Breast epithelium (tissue), 4 donors: ENCODE measurements around the gene ACVR1. TPM values are rescaled to one million over a fixed set of nuclear protein-coding genes. Genes with fewer than 3 reads are reported as not detected.

Experiments used
- DNase-seq, 2 donors: peaks; one replicate each; pipeline ENCODE4 v3.0.0-alpha.2; 2019; ENCODE audit warnings: low spot score in 2 of 2
- H3K27ac ChIP-seq, 2 donors: fragments of 200-600 bp; sonication (generic) in 1 of 2; one replicate each; pipeline ENCODE4 v1.5.1; 2016 to 2019; ENCODE audit warnings: mild to moderate bottlenecking in 1 of 2
- H3K27me3 ChIP-seq, 2 donors: fragments of 200-600 bp; sonication (generic) in 1 of 2; one replicate each; pipeline versions ENCODE4 v1.5.1 to v1.6.0; 2017 to 2019; ENCODE audit warnings: control low read depth in 1 of 2, mild to moderate bottlenecking in 1 of 2
- H3K36me3 ChIP-seq: fragments of 200-600 bp; one replicate; pipeline ENCODE4 v1.5.1; 2019
- H3K4me1 ChIP-seq, 2 donors: fragments of 200-600 bp; sonication (generic); one replicate each; pipeline ENCODE4 v1.5.1; 2016 to 2019; ENCODE audit warnings: control low read depth in 1 of 2
- H3K4me3 ChIP-seq, 3 donors: fragments of 200-600 bp; sonication (generic); 1 replicate in 2 of 3; 2 replicates in 1 of 3; pipeline ENCODE4 v1.5.1; 2016 to 2019; ENCODE audit warnings: mild to moderate bottlenecking in 3 of 3, moderate library complexity in 2 of 3
- H3K9me3 ChIP-seq, 2 donors: fragments of 200-600 bp; sonication (generic) in 1 of 2; one replicate each; pipeline ENCODE4 v1.5.1; 2016 to 2019; ENCODE audit warnings: control low read depth in 1 of 2
- CTCF ChIP-seq, 3 donors: fragments of 450-650 bp; IDR thresholded peaks; one replicate each; pipeline ENCODE4 v1.5.1; 2016 to 2017; ENCODE audit warnings: antibody characterized with exemption in 3 of 3, mild to moderate bottlenecking in 3 of 3, moderate library complexity in 3 of 3
- POLR2A ChIP-seq: fragments of 450-650 bp; IDR thresholded peaks from one replicate; pipeline ENCODE4 v1.6.1; 2016; ENCODE audit warnings: antibody characterized with exemption, mild to moderate bottlenecking, moderate library complexity
- POLR2AphosphoS5 ChIP-seq, 3 donors: sonication (generic); formaldehyde crosslinking; IDR thresholded peaks; one replicate each; pipeline ENCODE4 v1.6.1; 2017; ENCODE audit warnings: antibody characterized with exemption in 3 of 3
- intact Hi-C: fragments of 100-400 bp; cut with DNase I; formaldehyde crosslinking; loops from one replicate; pipeline ENCODE4 v1.15.1; 2023; ENCODE audit warnings: low total_unique reads
- total RNA-seq, 3 donors: library from RNA; depleted of rRNA; stranded (reverse); fragments of >200 nt; gene quantifications; one replicate each; pipeline ENCODE4 v1.1.0, GENCODE V29; 2016

ACVR1 gene
- total RNA-seq, 3 donors from 2014 or later = 31.5 to 45.4 (median 32.8) TPM

- Histone ChIP-seq H3K27ac (peak overlapping the region; percentile 69 to 82), H3K4me3 (peak overlapping the region; percentile 10 to 46 (median 25)), H3K4me1 (peaks cover 0 to 27% of the 10 kb centered on the region in 2 donors), H3K9me3 (no peaks in the 10 kb centered on the region), H3K36me3 (no peaks in the 10 kb centered on the region), H3K27me3 (no peaks in the 10 kb centered on the region)
- TF ChIP-seq POLR2A (no peak), CTCF (IDR thresholded peaks at IDR 0.05) (no peak), POLR2AphosphoS5 (IDR thresholded peaks at IDR 0.05) (no peak)
- intact Hi-C loops = no loop called here
- no peak for DNase-seq
These were observed 38.2 kb downstream of the ACVR1 start for GRCh38 chr2:157837851-157838441.

DNA sequence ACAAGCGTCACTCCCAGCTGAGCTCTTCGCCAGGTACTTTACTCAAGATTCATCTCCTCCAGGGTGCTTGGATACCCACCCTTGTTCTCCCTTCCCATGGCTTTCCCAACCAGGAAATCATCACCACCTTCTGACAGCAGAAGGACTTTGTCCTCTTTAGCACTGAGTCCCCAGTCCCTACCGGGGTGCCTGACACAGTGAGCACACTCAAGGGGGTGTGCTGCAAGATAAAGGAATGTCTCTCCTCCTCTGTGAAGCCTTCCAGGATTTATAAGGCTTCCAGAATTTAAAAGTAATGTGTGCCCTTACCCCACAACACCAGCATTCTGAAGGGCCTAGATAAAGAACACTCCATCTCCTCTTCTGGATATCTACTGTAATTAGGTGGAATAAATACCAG is 39.6 kb downstream of the ACVR1 start:
- no peaks in the 10 kb centered on the region for H3K9me3 ChIP-seq
- H3K4me1 ChIP-seq = peaks cover 0 to 30% of the 10 kb centered on the region in 2 donors
- intact Hi-C loops = no loop called here

DNA sequence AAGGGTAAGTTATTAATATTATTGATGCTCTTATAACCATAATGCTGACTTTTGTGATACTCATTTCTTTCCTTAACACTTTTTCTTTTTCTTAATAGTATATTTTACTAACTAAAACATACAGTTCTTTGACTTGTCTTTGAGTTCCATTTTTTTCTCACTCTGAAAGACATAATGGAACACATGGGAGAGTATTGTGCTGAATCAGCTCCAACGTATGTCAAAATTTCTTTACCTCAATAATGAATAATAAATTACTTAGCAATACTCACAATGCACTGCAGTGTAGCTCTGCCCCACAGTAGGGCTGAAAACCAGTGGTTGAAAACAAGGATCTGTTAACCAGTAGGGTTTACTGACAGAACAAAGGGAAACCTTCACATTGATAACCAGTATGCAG is 40.7 kb downstream of the ACVR1 start:
- intact Hi-C loops = no loop called here
- H3K27ac ChIP-seq = no peak overlapping the region
- peaks cover 0 to 23% of the 10 kb centered on the region in 2 donors for H3K4me1 ChIP-seq
- TF ChIP-seq POLR2A (no peak), CTCF (IDR thresholded peaks at IDR 0.05) (no peak), POLR2AphosphoS5 (IDR thresholded peaks at IDR 0.05) (no peak)
- H3K27me3 ChIP-seq = no peaks in the 10 kb centered on the region
- no peaks in the 10 kb centered on the region for H3K9me3 ChIP-seq
- H3K4me3 ChIP-seq = no peak overlapping the region
- no peak for DNase-seq
- no peaks in the 10 kb centered on the region for H3K36me3 ChIP-seq

More for the DNA sequence above, 39.6 kb downstream of the ACVR1 start:
- no peaks in the 10 kb centered on the region for H3K27me3 ChIP-seq
- no peak overlapping the region for H3K4me3 ChIP-seq
- H3K36me3 ChIP-seq = no peaks in the 10 kb centered on the region
- no peak for TF ChIP-seq CTCF (IDR thresholded peaks at IDR 0.05)
- peak overlapping the region in 1 of 2 donors; percentile 8 for H3K27ac ChIP-seq
- DNase-seq = no peak

- Histone ChIP-seq H3K4me1 (peaks cover 0 to 23% of the 10 kb centered on the region in 2 donors), H3K27ac (no peak overlapping the region)
These were observed 41.1 kb downstream of the ACVR1 start for GRCh38 chr2:157835006-157835405.

GRCh38 chr2:157833721-157834120 is 42.4 kb downstream of the ACVR1 start:
- no peak for DNase-seq
- Histone ChIP-seq H3K4me1 (peaks cover 0 to 11% of the 10 kb centered on the region in 2 donors), H3K4me3 (no peak overlapping the region), H3K36me3 (no peaks in the 10 kb centered on the region), H3K9me3 (no peaks in the 10 kb centered on the region), H3K27me3 (no peaks in the 10 kb centered on the region), H3K27ac (no peak overlapping the region)
- TF ChIP-seq CTCF (IDR thresholded peaks at IDR 0.05) = no peak
- no peak for TF ChIP-seq POLR2A
- TF ChIP-seq POLR2AphosphoS5 (IDR thresholded peaks at IDR 0.05) = no peak
- intact Hi-C loops = no loop called here

More at GRCh38 chr2:157835006-157835405, 41.1 kb downstream of the ACVR1 start:
- Histone ChIP-seq H3K4me3 (no peak overlapping the region), H3K9me3 (no peaks in the 10 kb centered on the region), H3K36me3 (no peaks in the 10 kb centered on the region), H3K27me3 (no peaks in the 10 kb centered on the region)
- no peak for TF ChIP-seq POLR2AphosphoS5 (IDR thresholded peaks at IDR 0.05)
- TF ChIP-seq POLR2A = no peak
- TF ChIP-seq CTCF (IDR thresholded peaks at IDR 0.05) = no peak
- intact Hi-C loops = no loop called here
- no peak for DNase-seq
